HG03439 (cell line): Measurements from ENCODE around the gene PNLIPRP3.
"Not testable (repeated sequence)": the region's sequence is repeated elsewhere in the genome, so short reads cannot be mapped to it uniquely, and the experiment has no call there.

ENCODE experiments used
- ATAC-seq: cut with Tn5 transposase; IDR thresholded peaks from one replicate; pipeline ENCODE4 v1.9.1; 2021; ENCODE audit warnings: mild to moderate bottlenecking, moderate library complexity; ENCODE audit not compliant: unreplicated experiment

PNLIPRP3 gene

DNA sequence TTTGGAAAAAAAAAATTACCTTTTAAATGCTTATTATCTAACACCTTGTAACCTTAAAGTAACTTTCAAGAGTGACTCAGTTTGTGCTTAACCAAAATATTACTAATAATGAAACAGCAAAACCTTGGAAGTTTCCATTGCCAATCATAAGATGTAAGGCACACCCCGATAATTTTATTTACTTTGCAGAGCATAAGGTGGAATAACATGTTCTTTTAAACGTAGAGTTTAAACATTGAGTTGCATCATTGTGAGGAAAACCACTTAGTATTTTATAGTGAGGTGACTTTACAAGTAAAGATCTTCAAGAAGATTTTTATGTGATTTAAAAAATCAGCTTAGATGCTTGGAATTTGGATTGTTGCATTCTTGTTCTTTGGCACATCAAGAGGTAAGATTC is at the start of gene PNLIPRP3:
PNLIPRP3 (plus strand) TSS at position 177 of the 400 bp plus-strand sequence; CDS start at position 343, 166 bp downstream.
- no peak for ATAC-seq

DNA sequence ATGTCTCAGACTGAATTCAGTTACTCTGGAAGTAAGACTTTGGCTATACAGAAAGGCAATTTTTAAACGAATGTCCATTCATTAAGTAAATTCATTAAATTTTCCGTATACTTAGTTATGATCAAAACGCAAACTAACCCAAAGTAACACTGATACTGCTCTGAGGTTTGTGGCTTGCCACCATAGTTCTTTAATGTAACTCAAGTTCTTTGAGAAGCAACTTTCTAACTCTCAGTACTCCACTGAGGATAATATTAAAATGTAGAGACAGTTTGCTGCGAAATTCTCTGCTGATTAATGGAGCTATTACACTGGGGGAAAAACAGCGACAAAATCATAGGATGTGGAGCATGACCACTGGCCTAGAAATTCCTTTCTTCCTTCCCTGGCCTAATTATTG is 45.4 kb upstream of the PNLIPRP3 start:
- no peak for ATAC-seq

DNA sequence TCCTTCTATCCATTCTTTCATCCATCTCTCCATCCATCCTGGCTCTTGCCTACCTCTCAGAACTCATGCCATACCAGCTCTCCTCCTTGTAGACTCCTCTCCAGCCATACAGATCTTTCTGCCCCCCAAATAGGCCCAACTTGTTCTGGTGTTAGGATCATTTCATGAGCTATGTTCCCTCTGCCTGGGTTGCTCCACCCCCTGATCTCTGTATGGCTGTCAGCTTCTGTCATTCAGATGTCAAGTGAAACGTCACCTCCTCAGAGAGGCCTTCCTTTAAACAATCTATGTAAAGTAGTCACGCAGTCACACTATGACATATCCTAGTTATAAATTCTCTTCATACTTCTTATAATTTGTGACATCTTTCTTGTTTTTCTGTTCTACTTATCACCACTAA is 42.3 kb upstream of the PNLIPRP3 start:
- ATAC-seq, result no peak

DNA sequence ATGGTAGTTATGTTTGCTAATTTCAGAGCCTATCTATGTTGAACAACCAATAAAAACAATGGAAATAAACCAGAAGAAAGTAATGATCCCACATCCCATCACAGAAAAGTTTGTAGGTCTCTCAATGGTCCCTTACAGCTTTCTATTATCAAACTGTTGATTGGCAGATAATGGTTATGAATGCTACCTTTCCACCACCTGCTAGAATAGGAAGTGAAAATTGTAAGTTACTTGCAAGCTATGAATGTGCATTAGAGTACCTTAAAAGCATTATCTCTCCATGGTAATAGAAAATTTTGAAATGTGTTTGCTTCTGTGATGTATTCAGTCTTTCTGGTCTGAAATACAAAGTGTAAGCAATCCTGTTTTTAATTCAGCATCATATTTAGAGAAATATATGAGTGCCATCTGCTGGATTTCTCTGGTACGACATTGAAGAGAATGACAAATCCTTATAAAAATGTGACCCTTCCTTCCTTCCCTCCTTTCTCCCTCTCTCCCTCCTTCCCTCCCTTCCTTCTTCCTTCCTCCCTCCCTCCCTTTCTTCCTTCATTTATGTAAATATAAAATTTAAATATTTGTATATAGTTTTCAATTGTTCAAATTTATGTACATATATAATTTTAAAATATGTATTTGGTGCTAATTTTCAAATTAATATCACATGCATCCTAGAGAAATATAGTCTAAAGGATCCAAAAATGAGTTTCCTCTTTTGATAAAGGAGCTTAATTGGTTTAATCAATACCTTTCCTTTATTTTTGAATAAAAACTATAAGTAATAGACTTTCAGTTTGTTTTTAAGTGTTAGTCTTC is 41.4 kb upstream of the PNLIPRP3 start:
- no peak for ATAC-seq

DNA sequence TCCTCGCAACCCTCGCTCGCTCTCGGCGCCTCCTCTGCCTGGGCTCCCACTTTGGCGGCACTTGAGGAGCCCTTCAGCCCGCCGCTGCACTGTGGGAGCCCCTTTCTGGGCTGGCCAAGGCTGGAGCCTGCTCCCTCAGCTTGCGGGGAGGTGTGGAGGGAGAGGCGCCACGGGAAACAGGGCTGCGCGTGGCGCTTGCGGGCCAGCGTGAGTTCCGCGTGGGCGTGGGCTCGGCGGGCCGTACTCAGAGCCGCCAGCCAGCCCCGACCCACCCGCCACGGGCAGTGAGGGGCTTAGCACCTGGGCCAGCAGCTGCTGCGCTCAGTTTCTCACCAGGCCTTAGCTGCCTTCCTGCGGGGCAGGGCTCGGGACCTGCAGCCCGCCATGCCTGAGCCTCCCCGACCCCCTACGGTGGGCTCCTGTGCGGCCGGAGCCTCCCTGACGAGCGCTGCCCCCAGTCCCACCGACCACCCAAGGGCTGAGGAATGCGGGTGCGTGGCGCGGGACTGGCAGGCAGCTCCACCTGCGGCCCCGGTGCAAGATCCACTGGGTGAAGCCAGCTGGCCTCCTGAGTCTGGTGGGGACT is 34.3 kb upstream of the PNLIPRP3 start:
- not testable (repeated sequence) for ATAC-seq

DNA sequence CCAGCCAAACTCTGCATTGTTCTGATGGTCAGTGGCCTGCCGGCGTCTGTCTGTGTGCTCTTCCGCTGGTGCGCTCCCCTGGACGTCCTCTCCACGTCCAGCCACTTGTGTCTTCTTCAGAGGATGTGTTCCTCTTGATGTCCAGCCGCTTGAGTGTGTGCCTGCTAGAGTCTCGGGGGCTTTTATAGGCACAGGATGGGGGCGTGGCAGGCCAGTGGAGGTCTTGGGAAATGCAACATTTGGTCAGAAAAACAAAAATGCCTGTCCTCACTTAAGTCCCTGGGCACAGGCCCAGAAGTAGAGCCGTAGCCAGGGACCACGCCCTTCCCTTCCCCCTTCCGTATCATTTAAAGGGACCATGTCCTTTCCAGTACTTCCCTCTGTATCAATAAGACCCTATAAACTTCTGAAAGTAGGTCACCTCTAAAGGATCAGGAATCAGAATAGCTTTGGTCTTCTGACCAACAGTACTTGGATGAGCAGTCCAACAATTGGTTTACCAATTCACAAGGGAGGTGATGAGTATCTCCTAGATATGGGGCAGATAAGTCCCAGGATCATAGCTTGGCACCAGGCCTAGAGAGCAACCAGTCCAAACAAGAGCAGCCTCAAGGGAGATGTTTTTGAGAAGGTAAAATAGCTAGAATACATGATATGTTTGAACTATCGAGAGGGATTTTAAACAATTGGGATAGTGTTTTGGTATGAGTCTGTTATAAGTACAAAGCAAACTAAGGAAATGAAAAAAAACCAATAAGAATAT is 32.2 kb upstream of the PNLIPRP3 start:
- ATAC-seq, result no peak

DNA sequence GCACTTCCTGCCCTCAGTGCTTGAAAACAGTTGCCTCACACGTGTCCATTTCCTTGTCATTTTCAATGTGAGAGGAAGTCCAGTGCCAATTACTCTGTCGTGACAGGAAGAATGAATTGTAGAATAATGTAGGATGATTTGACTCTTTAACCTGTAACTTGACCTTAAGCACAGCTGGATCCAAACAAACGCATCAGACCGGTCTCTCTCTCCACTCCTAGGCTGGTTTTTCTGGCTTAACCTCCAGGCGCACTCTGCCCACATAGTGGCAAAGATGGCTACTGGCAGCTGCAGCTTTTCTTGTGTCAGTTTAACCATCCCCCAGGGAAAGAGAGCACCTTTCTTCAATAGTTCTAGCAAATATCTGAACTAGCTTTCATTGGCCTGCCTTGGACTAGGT is 29.4 kb upstream of the PNLIPRP3 start:
- no peak for ATAC-seq

DNA sequence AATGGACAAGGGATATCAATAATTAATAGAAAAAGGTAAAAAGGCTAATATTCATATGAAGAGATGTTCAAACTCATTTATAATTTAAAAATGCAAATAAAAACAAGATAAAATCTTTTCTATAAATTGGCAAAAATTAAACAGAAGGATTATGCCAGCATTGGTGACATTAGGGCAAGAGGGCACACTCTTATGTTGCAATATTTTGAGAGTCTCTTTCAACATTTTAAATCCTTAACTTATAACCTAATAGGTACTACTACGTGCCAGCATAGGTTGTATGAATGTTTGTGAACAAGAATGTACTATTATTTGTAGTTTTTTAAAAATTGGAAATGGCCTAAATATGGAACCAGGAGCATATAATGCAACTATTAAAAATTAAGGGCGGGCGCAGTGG is 24.8 kb upstream of the PNLIPRP3 start:
- ATAC-seq, result no peak

DNA sequence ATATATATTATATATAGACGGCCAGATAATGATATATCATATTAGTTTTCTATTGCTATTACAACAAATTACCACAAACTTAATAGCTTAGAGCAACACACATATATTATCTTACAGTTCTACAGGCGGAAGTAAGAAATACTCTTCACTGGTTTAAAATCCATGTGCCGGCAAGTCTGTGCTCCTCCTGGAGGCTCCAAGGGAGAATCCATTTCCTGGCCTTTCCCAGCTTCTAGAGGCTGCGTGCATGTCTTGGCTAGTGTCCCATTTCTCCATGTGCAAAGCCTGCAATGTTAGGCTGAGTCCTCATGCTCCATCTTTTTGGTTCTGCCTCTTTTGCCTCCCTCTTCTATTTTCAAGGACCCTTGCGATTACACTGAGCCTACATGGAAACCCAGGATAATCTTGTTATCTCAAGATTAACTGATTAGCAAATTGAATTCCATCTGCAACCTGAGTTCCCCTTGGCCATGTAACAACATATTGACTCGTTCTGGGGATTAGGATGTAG is 23.9 kb upstream of the PNLIPRP3 start:
- ATAC-seq, result no peak

DNA sequence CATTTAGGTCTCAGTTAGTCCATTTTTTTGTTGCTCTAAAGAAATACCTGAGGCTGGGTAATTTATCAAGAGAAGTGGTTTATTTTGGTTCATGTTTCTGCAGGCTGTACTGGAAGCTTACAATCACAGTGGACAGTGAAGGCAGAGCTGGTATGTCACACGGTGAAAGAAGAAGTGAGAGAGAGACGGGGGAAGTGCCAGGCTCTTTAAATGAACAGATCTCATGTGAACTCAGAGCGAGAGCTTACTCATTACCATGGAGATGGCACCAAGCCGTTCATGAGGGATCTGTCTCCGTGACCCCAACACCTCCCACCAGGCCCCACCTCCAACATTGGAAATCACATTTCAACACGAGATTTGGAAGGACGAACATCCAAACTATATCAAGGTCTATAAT is 18.9 kb upstream of the PNLIPRP3 start:
- ATAC-seq, result peak; percentile 61

DNA sequence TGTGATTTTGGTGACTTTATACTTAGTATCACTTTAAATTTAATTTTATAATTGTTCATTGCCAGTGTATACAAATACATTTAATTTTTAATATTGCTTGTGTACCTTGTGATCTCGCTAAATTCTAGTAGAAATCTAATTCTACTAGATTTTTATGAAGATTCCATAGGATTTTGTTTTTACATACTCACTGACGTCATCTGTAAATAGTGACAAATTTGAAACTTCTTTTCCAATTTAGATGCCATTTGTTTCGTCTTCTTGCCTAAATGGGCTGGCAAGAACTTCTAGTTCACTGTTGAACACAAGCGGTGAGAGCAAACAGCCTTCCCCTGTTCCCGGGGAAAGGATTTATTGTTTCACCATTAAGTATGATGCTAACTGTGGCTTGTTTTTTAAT is 17.3 kb upstream of the PNLIPRP3 start:
- ATAC-seq, result no peak

DNA sequence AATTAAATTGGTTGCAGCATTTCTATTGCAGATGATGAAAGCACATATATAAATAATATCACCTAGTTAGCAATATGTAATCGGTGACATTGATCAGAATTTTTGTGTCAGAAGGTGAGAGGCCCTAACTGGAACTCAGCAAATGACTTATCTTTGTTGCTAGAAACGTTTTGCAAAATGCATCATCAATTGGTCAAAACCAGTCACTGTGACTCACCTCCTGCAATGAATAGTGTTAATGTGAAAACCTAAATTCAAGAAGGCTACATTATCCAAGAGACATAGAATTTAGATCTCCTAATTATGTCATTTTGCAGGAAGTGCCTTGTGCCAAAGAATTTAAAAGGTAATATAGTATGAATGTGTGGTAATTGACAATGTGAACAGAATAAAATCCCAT is 9.8 kb upstream of the PNLIPRP3 start:
- no peak for ATAC-seq

DNA sequence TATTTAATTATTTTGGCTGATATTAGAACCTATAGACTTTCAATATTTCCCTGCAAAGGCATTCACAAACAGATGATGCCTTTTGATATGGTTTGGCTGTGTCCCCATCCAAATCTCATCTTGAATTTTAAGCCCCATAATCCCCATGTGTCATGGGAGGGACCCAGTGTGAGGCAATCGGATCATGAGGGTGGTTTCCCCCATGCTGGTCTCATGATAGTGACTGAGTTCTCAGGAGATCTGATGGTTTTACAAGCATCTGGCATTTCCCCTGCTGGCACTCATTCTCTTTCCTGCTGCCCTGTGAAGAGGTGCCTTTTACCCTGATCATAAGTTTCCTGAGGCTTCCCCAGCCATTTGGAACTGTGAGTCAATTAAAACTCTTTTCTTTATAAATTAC is 9.3 kb upstream of the PNLIPRP3 start:
- no peak for ATAC-seq

DNA sequence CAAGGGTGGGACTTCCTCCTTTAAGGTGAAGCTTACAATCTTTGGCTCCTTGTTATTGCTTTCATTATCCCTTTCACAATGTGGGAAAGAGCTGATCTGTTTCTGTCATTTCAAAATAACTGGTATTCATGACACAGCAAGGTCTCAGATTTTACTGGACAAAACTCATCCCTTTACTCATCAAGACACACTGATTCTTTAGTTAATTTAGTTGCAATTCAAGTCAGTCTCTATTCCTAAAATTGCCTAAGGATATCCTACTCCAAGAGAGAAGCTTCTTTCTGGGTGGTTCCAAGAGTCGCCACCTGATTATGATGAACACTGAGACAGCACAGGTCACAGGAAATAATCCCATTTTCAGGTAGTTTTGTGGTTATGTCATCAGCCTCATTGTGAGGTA is 5.8 kb upstream of the PNLIPRP3 start:
- no peak for ATAC-seq

DNA sequence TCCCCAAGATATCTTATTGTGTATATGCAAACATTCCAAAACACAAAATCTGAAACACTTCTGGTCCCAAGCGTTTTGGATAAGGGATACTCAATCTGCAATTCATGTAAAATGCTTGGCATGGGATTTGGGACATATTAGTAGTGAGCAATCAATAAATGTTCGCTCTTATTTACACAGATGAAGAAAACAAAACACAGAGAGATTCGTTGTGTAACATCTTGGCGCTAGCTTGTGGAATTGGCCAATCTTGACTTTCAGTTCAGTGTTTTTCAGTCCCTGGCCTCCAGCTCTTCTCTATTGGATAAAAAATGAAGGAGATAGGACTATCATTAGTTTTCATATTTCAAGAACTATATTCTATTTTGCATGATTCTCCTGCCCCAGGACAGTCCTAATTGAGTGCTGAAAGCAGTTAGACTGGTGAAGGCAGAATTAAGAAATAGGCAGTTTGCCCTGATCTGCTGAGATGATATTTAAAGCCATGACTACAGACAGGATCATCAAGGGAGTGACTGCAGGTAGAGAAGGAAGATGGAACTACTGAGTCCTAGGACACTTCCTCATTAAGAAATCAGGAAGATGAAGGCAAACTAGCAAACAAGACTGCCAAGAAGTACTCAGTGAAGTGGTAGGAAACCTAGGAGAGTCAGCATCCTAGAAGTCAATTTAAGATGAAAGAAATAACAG is 1.8 kb downstream of the PNLIPRP3 start:
- ATAC-seq, result no peak

DNA sequence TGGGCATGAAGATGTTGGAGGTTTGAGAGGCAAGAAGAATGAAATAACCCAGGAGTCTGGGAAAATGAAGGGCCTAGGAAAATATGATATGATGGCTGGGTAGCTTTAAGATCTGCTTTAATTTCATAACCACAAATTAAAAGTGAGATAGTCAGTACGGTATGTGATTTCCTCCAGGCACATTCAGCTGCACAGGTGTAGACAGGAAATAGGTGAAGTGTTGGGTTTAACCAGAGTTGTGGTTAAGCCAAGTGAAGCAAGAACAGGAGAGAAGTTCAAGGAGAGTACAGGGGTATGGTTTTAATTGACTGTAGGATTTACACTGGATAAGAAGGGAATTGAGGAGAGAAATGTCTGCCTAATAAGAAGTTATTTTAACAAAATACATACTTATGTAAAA is 2.6 kb downstream of the PNLIPRP3 start:
- no peak for ATAC-seq

DNA sequence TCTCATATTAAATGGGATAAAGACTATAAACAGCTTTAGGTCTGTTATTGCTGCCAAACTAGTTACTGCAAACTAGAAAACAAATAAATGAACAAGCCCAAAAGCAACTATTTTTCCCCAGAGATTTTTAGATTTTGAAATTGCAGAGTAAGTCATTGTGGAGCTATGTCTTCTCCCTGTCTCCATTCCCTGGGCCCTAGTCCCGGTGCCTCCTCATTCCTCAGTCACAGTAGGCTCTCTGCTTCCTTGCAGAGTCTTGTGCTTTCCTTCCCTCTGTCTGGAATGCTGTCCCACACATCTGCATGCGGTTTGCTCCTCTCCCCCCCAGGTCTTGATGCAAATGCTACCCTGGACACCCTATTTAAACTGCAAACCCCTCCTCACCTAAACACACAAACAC is 4.0 kb downstream of the PNLIPRP3 start:
- no peak for ATAC-seq

DNA sequence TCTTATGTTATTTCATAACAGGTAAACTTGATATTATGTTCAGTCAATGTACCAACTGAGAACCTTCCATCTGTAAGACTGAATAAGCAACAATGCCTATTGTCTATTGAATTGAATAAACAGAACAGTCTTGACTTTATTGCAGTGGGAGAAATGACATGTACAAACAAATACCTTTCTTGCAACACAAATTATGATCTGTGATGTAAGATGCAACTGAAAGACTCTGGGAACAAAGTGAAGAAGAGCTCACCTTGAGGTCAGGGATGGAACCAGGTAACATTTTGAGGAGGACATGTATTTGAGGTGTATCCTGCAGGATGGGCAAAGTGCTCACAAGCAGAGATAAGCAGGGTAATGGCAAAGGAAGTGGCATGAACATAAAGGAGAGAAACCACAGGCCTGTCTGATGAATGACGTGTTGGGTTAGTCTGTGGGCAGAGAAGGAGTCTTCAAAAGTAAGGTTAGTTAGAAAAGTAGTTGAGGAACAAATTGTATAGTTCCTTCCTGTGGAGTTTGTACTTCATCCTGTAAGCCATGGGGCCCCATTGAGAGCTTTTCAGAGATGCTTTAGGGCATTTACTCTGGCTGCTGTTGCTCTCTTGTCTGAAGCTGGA is 9.5 kb downstream of the PNLIPRP3 start:
- ATAC-seq, result no peak

DNA sequence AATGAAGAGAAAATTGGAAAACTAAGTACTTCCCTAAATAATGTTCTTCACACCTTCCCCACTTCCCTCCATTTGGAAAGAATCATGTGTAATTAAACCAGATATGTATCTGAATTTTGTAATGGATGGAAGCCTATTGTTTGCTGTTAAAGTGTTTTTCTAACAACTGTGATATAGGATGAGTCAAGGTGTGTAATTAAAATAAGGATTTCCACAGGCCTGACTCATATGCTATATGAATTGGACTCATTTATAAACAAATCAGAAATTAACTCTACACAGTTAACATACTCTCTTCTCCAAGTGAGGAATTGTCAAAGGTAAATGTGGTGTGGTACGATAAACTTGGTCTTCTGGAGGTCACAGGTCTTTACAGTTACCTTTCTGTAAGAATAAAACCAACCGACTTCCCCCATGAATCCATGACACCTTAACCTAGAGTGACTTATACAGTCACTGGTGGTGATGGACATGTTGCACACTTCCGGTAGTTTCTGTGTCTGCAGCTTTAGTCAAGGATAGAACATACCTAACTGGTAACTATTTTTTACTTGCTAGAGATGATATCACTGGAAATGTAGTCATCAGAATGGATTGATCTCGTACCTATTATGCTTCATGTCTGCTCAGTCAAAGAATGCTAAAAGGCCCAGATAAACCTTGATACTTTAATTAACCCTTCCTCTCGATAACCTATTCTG is 12.8 kb downstream of the PNLIPRP3 start:
- no peak for ATAC-seq

DNA sequence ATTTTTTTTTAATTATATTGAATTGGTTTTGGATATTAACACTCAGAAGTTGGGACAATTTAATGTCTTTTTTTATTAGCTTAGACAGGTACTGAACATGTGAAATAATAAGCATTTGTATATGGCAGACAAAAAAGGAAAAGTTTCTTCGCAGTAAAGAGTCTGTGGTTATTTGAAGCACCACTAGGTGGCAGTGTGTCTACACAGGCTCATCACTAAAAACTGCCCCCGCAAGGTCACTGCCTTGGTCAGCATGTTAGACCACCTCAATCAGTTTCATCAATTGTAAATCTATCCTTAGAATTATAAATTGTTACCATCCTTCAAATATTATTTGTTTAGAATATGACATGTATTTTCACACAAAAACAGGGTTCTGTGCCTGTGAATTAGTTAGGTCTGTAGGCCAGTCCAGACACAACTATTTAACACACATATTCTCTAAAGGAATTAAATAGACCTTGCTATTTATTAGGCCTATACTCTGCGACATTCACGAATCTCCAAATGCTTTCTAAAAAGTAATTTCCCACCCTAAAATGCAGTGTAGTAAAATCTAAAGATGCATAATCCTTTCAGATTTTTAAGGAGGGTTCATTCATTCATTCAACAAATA is 17.0 kb downstream of the PNLIPRP3 start:
- ATAC-seq, result peak; percentile 69
